ENCODE data around the gene BMP4. TPM values are rescaled to one million over a fixed set of nuclear protein-coding genes. Genes with fewer than 3 reads are reported as not detected.

The BMP4 gene
- total RNA-seq, 1 experiment from 2014 or later = 24.8 TPM

DNA sequence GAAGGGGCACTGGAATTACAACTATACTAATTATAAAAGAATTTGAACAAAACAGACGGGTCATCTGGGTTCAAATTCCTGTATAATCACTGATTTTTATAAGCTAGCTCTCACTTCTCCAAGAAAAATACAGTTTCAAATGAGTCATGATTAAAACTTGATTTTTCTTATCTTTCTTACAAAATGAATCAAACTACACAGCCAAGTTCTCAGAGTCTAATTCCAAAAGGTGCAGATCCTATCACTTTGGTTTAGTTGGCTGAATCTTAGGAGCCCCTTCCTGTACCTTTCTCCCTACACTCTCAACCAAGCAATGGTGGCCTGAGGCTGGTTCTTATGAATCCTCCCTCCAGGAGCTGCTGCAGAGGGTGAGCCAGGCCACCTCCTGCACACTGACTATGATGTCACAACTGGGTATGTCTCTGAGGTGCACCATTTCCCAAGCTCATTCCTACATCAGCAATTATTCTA is 43.8 kb upstream of the BMP4 start:
- Mint-ChIP-seq H3K27ac (ENCODE audit: unreplicated experiment) (no peak overlapping the region), H3K27me3 (ENCODE audit: unreplicated experiment) (no peaks in the 10 kb centered on the region), H3K4me3 (ENCODE audit: low read depth, unreplicated experiment) (no peak overlapping the region), H3K9me3 (ENCODE audit: low read depth, unreplicated experiment) (no peaks in the 10 kb centered on the region), H3K4me1 (ENCODE audit: low read depth, unreplicated experiment) (peaks cover 34% of the 10 kb centered on the region), H3K36me3 (ENCODE audit: insufficient read depth, unreplicated experiment) (no peaks in the 10 kb centered on the region)
- no peak for TF ChIP-seq CTCF (IDR thresholded peaks at IDR 0.05; ENCODE audit: unreplicated experiment)
- CTCF ChIA-PET = interaction anchor here (0.5 to 1.1 kb wide), 4 partner anchors 48 to 348 kb away, joined by 3 to 4 read pairs (median 4); no protein-coding TSS in a partner anchor
- no peak for DNase-seq
- intact Hi-C loops (cut with micrococcal nuclease; ENCODE audit: unreplicated experiment) = no loop called here
- BruUV-seq (replicated peaks) = no TSS peak

DNA sequence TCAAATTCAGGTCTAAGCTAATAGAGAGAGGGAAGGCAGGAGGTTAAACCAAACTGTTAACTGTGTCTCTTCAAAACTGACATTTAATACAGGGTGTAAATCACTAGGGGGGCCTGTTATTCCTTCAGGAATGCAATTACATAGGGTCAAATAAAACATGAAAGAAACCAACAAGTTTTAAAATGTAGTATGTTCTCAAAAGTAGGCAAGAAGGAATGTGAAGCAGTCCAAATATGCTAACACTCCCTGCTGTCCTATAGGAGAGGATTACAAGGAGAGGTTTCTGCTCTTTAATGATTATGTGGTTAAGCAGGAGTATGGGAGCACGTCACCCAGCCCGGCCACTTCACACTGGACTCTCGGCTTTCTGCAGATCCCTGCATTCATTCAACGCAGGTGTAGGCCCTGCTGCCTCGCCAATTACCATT is 42.5 kb upstream of the BMP4 start:
- H3K27ac Mint-ChIP-seq (ENCODE audit: unreplicated experiment) = no peak overlapping the region
- H3K4me3 Mint-ChIP-seq (ENCODE audit: low read depth, unreplicated experiment) = no peak overlapping the region

GRCh38 chr14:53996041-53996440 is 39.4 kb upstream of the BMP4 start:
- intact Hi-C loops (cut with micrococcal nuclease; ENCODE audit: unreplicated experiment) = no loop called here
- H3K9me3 Mint-ChIP-seq (ENCODE audit: low read depth, unreplicated experiment) = no peaks in the 10 kb centered on the region
- H3K27ac Mint-ChIP-seq (ENCODE audit: unreplicated experiment) = no peak overlapping the region
- DNase-seq = no peak
- no peak for TF ChIP-seq CTCF (IDR thresholded peaks at IDR 0.05; ENCODE audit: unreplicated experiment)
- no peaks in the 10 kb centered on the region for H3K36me3 Mint-ChIP-seq (ENCODE audit: insufficient read depth, unreplicated experiment)
- H3K27me3 Mint-ChIP-seq (ENCODE audit: unreplicated experiment) = no peaks in the 10 kb centered on the region
- H3K4me3 Mint-ChIP-seq (ENCODE audit: low read depth, unreplicated experiment) = no peak overlapping the region
- BruUV-seq (replicated peaks) = no TSS peak
- CTCF ChIA-PET = no interaction called here
- H3K4me1 Mint-ChIP-seq (ENCODE audit: low read depth, unreplicated experiment) = peaks cover 24% of the 10 kb centered on the region

More for the DNA sequence above, 42.5 kb upstream of the BMP4 start:
- H3K27me3 Mint-ChIP-seq (ENCODE audit: unreplicated experiment) = no peaks in the 10 kb centered on the region
- peak; percentile 39 for DNase-seq
- no peaks in the 10 kb centered on the region for H3K36me3 Mint-ChIP-seq (ENCODE audit: insufficient read depth, unreplicated experiment)
- no TSS peak for BruUV-seq (replicated peaks)
- no peak for TF ChIP-seq CTCF (IDR thresholded peaks at IDR 0.05; ENCODE audit: unreplicated experiment)
- peaks cover 34% of the 10 kb centered on the region for H3K4me1 Mint-ChIP-seq (ENCODE audit: low read depth, unreplicated experiment)
- H3K9me3 Mint-ChIP-seq (ENCODE audit: low read depth, unreplicated experiment) = no peaks in the 10 kb centered on the region
- CTCF ChIA-PET = no interaction called here
- intact Hi-C loops (cut with micrococcal nuclease; ENCODE audit: unreplicated experiment) = no loop called here

- DNase-seq = no peak
- H3K4me1 Mint-ChIP-seq (ENCODE audit: low read depth, unreplicated experiment) = peaks cover 8% of the 10 kb centered on the region
- no peak for TF ChIP-seq CTCF (IDR thresholded peaks at IDR 0.05; ENCODE audit: unreplicated experiment)
- intact Hi-C loops (cut with micrococcal nuclease; ENCODE audit: unreplicated experiment) = no loop called here
- H3K9me3 Mint-ChIP-seq (ENCODE audit: low read depth, unreplicated experiment) = no peaks in the 10 kb centered on the region
- CTCF ChIA-PET = no interaction called here
- no peak overlapping the region for H3K27ac Mint-ChIP-seq (ENCODE audit: unreplicated experiment)
- no peak overlapping the region for H3K4me3 Mint-ChIP-seq (ENCODE audit: low read depth, unreplicated experiment)
- H3K27me3 Mint-ChIP-seq (ENCODE audit: unreplicated experiment) = no peaks in the 10 kb centered on the region
- no TSS peak for BruUV-seq (replicated peaks)
- H3K36me3 Mint-ChIP-seq (ENCODE audit: insufficient read depth, unreplicated experiment) = no peaks in the 10 kb centered on the region
Observed at GRCh38 chr14:53993920-53994607, 37.4 kb upstream of the BMP4 start.
